ENCODE results near the gene HLA-DOB.

DNA sequence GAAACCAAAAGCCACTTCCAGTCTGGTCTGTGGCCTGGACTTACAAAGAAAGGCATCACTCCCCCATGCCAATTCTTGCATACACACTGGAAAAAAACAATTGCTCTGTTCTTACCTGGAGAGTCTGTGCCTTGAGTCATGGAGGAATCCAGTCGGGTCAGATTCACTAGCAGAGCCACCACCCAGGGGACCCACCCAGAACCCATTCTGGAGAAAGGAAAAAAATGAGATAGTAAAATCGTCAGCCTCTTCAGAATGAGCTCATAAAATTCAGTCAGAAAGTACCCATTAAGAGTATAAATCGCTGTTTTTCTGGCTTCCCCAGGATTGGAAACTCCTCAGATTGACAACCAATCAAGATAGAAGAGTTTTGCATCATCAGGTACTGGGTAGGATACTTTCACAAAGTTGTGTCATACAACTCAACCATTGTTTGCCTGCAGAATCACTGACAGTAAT is at the start of gene HLA-DOB:
- TF ChIP-seq SP1 (IDR thresholded peaks at IDR 0.05): no peak
- TF ChIP-seq BHLHE40 (IDR thresholded peaks at IDR 0.05; ENCODE audit: borderline replicate concordance): no peak
- no peak for TF ChIP-seq ZNF384 (IDR thresholded peaks at IDR 0.05)
- TF ChIP-seq CTBP1 (IDR thresholded peaks at IDR 0.05; ENCODE audit: borderline replicate concordance): no peak
- TF ChIP-seq ELF4 (IDR thresholded peaks at IDR 0.05): no peak
- TF ChIP-seq FOXK2 (IDR thresholded peaks at IDR 0.05): no peak
- TF ChIP-seq HDGF (IDR thresholded peaks at IDR 0.05; ENCODE audit: borderline replicate concordance): no peak
- TF ChIP-seq FOXA1 (IDR thresholded peaks at IDR 0.05): no peak
- no peak for TF ChIP-seq TARDBP (IDR thresholded peaks at IDR 0.05)
- no peak for TF ChIP-seq SUZ12 (IDR thresholded peaks at IDR 0.05)
- TF ChIP-seq L3MBTL2 (conservative IDR thresholded peaks at IDR 0.05): no peak
- no peak for TF ChIP-seq ARNT (IDR thresholded peaks at IDR 0.05)
- TF ChIP-seq FOXM1 (IDR thresholded peaks at IDR 0.05; ENCODE audit: borderline replicate concordance): no peak
- no peak for TF ChIP-seq NFRKB (IDR thresholded peaks at IDR 0.05)

All from HEK293T (cell line).